AG04449 (cell line): ENCODE measurements around the gene CSTPP1.

ENCODE experiments used
- CTCF ChIA-PET: fragments of 350-600 bp; formaldehyde crosslinking; extraction: SDS; loops from one replicate; lab custom pipeline; 2021; ENCODE audit warnings: antibody characterized with exemption; lab: Yijun Ruan, JAX
- POLR2A ChIA-PET: fragments of 400-600, 350-600 bp; formaldehyde crosslinking; extraction: SDS; loops from one replicate; lab custom pipeline; 2020; ENCODE audit warnings: antibody characterized with exemption, inconsistent platforms; lab: Yijun Ruan, JAX
- DNase-seq: peaks from one replicate; pipeline ENCODE4 v3.0.0-alpha.2; 2010; ENCODE audit warnings: low read depth, low spot score
- H3K4me3 ChIP-seq: 2 replicates; pipeline ENCODE4 v1.5.1; 2011; ENCODE audit warnings: low read depth, mild to moderate bottlenecking, control low read depth, low read length
- TF ChIP-seq, protein P1 (sequence below): IDR thresholded peaks from one replicate; pipeline ENCODE4 v1.5.1; 2011; ENCODE audit warnings: mild to moderate bottlenecking, moderate library complexity, low read length, control low read depth, inconsistent platforms; ENCODE audit not compliant: insufficient read depth; ENCODE audit errors: missing control alignments

The CSTPP1 gene

DNA sequence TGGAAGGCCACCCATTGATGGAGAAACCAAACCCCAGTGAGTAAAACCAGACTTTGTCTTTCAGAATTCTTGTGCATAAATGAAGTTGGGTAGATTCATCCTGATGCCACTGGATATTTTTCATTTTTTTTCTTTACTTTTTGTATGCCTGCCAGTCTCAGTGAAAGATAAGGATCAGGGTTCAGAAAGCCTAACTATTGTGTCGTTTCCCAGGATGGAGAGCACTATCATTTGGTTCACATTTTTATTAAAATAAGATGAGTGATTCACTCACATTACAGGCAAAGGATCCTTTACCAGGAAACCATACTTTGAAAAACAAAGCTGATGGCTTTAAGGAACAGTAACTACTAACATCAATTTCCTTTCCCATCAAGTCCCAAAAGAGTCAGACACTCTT is 188.1 kb downstream of the CSTPP1 start:
- no peak for DNase-seq
- ChIA-PET CTCF (no interaction called here), POLR2A (no interaction called here)
- TF ChIP-seq, protein P1, sequence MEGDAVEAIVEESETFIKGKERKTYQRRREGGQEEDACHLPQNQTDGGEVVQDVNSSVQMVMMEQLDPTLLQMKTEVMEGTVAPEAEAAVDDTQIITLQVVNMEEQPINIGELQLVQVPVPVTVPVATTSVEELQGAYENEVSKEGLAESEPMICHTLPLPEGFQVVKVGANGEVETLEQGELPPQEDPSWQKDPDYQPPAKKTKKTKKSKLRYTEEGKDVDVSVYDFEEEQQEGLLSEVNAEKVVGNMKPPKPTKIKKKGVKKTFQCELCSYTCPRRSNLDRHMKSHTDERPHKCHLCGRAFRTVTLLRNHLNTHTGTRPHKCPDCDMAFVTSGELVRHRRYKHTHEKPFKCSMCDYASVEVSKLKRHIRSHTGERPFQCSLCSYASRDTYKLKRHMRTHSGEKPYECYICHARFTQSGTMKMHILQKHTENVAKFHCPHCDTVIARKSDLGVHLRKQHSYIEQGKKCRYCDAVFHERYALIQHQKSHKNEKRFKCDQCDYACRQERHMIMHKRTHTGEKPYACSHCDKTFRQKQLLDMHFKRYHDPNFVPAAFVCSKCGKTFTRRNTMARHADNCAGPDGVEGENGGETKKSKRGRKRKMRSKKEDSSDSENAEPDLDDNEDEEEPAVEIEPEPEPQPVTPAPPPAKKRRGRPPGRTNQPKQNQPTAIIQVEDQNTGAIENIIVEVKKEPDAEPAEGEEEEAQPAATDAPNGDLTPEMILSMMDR, result no peak
- no peak overlapping the region for H3K4me3 ChIP-seq

DNA sequence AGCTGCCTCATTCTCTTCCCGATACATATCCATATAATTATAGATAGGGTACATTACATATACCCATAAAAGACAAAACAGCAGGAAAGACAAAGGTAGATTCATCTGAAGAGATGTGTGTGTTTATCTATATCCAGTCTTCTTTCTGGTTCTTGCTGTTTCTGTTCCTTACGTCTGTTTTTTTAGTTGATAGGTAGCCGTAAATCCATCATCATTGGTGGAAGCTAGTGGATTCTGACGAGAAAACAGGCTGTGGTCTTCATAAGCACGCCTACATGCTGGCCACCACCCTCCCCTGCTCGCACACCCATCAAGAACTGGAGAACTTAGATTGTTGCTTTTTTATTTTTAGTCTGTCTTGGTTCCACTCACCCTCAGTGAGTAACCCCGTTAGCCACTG is 188.5 kb downstream of the CSTPP1 start:
- CTCF ChIA-PET, result interaction anchor here (1.0 to 1.4 kb wide), 2 partner anchors 13 to 27 kb away, joined by 3 read pairs; no protein-coding TSS in a partner anchor
- no peak for DNase-seq
- no peak overlapping the region for H3K4me3 ChIP-seq
- POLR2A ChIA-PET, result no interaction called here
- TF ChIP-seq, protein P1, result no peak

DNA sequence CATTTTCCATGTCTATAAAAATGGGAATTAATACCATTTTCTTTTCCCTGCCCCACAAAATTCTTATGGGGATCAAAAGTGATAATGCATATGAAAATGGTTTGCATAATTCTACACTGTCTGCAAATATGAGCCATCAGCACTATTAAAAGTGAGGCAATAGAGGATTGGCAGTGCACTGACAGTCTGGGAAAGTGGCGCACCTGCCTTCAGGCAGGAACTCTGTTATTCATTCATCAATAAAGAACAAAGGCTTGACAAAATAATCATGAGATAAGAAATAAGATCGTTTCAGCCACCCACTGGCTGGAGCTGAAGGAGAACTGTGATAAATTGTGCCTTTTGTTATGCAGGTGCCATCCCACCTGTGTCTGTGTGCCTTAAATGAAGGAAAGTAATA is 190.7 kb downstream of the CSTPP1 start:
- CTCF ChIA-PET, result no interaction called here
- POLR2A ChIA-PET, result no interaction called here
- TF ChIP-seq, protein P1, result no peak
- no peak for DNase-seq
- no peak overlapping the region for H3K4me3 ChIP-seq

DNA sequence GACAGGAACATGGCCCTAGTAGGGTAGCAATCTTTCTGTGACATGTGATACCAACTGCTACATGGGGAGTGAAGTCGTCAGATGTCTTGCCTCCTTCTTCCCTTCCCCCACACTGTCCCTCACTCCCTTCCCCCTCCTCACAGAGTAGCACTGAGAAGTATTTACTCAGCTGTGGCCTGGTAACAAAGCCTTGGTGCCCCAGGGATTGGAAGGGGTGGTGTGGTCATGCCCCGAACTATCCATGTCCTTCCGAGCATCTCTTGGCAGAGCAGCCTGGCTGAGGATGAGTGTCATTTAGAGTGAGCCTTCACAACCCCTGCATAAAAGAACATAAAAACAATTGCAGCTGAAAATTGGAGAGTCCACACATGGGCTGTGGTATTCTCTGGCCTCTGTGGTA is 194.0 kb downstream of the CSTPP1 start:
- no peak for DNase-seq
- H3K4me3 ChIP-seq, result no peak overlapping the region
- TF ChIP-seq, protein P1, result no peak
- POLR2A ChIA-PET, result no interaction called here
- CTCF ChIA-PET, result interaction anchor here (2.2 kb wide), 1 partner anchor 22 kb away, joined by 9 read pairs; no protein-coding TSS in a partner anchor

DNA sequence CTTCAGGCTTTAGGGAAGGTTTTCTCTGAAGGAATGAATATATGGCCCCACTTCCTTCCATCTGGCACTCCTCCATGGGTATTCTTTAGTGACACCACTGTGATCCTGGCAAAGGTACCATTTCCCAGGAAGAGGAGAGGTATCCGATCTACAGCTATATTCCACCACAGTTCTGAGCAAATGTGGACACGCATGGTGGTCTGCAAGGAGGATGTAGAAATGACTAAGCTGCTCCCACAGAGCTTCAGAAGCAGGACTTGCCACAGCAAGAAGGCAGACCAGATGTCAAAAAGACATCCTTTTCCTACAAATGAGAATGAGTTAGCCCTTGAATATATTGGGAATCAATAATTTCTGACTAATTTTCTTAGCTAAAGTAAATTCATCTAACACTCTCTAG is 194.6 kb downstream of the CSTPP1 start:
- TF ChIP-seq, protein P1, result no peak
- CTCF ChIA-PET, result interaction anchor here (2.2 kb wide), 1 partner anchor 21 kb away, joined by 9 read pairs; no protein-coding TSS in a partner anchor
- H3K4me3 ChIP-seq, result no peak overlapping the region
- no peak for DNase-seq
- POLR2A ChIA-PET, result no interaction called here

DNA sequence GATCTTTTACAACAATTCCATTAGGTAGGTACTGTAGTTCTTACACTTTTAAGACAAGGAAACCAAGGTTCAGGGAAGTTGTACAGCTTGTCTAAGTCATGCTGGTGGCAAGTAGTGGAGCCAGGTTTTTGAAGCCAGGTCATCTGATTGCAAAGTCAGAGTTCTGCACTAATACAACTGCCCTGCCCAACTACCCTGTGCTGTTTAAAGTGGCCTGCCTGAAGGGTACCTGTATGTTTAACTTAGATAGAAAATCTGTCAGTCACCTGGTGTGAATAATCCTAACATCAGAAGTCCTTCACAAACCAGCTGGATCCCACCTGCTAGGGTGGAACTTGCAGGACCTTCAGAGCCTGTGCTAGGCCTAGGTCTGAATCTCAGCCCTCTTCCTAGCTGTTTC is 195.9 kb downstream of the CSTPP1 start:
- POLR2A ChIA-PET, result no interaction called here
- DNase-seq, result no peak
- TF ChIP-seq, protein P1, result no peak
- no peak overlapping the region for H3K4me3 ChIP-seq
- CTCF ChIA-PET, result interaction anchor here (1.0 to 2.2 kb wide), 4 partner anchors 9 to 21 kb away, joined by 4 to 8 read pairs (median 5); no protein-coding TSS in a partner anchor
